ENCODE results near the gene ALKBH2.
A peak's percentile ranks its signal among the peaks of the same experiment; 100 is the strongest.

ALKBH2 gene

DNA sequence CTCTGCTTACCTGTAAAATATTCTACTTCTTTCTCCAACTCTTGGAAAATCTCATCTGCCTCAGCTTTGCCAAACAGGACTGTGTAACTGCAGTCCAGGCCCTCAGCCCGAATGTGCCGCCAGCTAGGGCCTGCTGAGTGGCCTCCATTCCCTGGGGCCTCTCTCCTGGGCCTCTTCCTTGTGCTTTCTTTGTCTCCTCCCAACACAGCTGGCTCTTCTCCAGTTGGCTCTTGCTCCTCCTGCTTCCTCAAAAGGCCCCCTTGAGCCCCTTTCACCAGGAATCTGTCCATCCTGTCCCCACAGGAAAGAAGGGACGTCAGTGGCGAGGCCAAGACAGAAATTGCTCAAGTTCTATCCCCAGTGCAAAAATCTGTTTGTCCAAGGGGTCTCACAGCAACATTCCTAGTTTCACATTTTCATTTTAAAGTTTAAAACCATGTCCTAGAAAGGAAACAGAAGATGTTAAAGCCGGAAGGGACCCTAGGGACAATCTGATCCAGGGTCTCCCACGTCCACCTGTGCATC, 713 bp downstream of the ALKBH2 start:
- Histone ChIP-seq H3K27me3 (ENCODE audit: control insufficient read depth in 1 of 2, insufficient read depth in 2 of 2, low read length in 2 of 2) (no peaks in the 10 kb centered on the region), H3K9me3 (ENCODE audit: low read length) (no peaks in the 10 kb centered on the region), H3K27ac (ENCODE audit: low read depth, low read length) (peak overlapping the region; percentile 69), H3K9ac (ENCODE audit: low read length) (peak overlapping the region; percentile 45), H3K4me3 (ENCODE audit: low read depth in 1 of 2, low read length in 2 of 2) (peak overlapping the region; percentile 47 to 85), H3K4me1 (ENCODE audit: insufficient read depth, low read length) (peaks cover 22% of the 10 kb centered on the region), H3K36me3 (ENCODE audit: insufficient read depth, low read length) (peaks cover 18% of the 10 kb centered on the region)

DNA sequence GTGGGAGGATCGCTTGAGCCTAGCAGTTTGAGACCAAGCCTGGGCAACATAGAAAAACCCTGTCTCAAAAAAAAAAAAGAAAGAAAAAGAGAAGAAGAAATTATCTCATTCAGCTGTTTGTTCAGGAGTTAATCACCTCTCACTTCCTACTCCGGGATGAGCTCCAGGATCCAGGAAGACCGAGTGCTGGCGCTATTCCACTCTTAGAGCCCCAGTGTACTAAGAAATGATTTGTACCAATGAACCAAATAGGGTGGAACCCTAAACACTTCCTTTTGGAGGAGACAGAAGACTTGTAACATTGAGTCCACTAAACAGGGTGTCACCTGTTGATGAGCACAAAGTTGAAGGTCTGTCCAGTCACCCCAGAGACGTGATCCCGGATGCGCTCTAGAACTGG, 3.6 kb downstream of the ALKBH2 start:
- H3K9me3 ChIP-seq (ENCODE audit: low read length), result no peaks in the 10 kb centered on the region
- no peak overlapping the region for H3K9ac ChIP-seq (ENCODE audit: low read length)
- H3K4me1 ChIP-seq (ENCODE audit: insufficient read depth, low read length), result peaks cover 16% of the 10 kb centered on the region
- no peak overlapping the region for H3K4me3 ChIP-seq (ENCODE audit: low read depth in 1 of 2, low read length in 2 of 2)
- H3K27me3 ChIP-seq (ENCODE audit: control insufficient read depth in 1 of 2, insufficient read depth in 2 of 2, low read length in 2 of 2), result no peaks in the 10 kb centered on the region
- H3K36me3 ChIP-seq (ENCODE audit: insufficient read depth, low read length), result peaks cover 40% of the 10 kb centered on the region
- H3K27ac ChIP-seq (ENCODE audit: low read depth, low read length), result no peak overlapping the region

DNA sequence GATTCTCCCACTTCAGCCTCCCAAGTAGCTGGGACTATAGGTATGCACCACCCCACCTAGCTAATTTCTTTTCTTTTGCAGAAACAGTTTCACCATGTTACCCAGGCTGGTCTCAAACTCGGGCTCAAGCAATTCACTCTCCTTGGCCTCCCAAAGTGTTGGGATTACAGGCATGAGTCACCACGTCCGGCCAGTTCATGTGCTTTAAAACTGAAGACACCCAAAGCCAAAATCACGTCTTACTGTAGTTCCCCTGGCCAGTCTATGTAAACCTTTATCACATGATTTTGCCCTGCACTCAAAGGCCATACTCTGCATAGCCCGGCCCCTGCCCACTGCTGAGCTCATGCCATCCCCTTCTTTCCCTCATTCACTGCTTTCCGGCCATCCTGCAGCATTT, 4.5 kb downstream of the ALKBH2 start:
- Histone ChIP-seq H3K4me1 (ENCODE audit: insufficient read depth, low read length) (peaks cover 16% of the 10 kb centered on the region), H3K27ac (ENCODE audit: low read depth, low read length) (no peak overlapping the region), H3K27me3 (ENCODE audit: control insufficient read depth in 1 of 2, insufficient read depth in 2 of 2, low read length in 2 of 2) (no peaks in the 10 kb centered on the region), H3K4me3 (ENCODE audit: low read depth in 1 of 2, low read length in 2 of 2) (no peak overlapping the region), H3K36me3 (ENCODE audit: insufficient read depth, low read length) (peaks cover 49% of the 10 kb centered on the region), H3K9me3 (ENCODE audit: low read length) (no peaks in the 10 kb centered on the region), H3K9ac (ENCODE audit: low read length) (no peak overlapping the region)

DNA sequence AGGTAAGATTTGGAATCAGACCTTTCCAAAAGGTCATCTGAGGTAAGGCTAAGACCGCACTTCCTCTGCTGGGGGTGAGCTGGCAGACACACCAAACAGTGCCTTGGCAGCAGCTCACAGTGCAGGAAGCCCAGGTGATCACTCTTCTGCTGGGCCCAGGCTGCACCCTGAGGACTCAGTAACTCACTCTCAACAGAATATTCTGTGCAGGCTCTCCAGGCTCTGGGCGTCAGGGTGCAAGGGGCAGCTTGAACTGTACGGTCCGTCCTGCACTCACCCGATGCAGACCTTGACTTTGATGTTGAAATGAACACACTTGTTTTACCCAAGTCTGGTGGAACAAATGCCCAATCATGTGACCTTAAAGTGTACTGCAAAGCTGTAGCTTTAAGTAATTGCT, 6.0 kb downstream of the ALKBH2 start:
- peaks cover 65% of the 10 kb centered on the region for H3K36me3 ChIP-seq (ENCODE audit: insufficient read depth, low read length)
- H3K27me3 ChIP-seq (ENCODE audit: control insufficient read depth in 1 of 2, insufficient read depth in 2 of 2, low read length in 2 of 2), result no peaks in the 10 kb centered on the region
- peaks cover 8% of the 10 kb centered on the region for H3K4me1 ChIP-seq (ENCODE audit: insufficient read depth, low read length)

DNA sequence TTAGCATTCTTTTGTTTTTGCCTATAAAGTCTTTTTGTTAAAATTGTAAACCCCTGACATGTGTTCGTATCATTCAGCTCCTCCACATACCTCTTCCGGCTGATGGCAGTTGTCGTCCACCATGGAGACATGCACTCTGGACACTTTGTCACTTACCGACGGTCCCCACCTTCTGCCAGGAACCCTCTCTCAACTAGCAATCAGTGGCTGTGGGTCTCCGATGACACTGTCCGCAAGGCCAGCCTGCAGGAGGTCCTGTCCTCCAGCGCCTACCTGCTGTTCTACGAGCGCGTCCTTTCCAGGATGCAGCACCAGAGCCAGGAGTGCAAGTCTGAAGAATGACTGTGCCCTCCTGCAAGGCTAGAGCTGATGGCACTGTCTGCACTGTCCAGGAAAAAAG, 7.7 kb downstream of the ALKBH2 start:
- Histone ChIP-seq H3K27me3 (ENCODE audit: control insufficient read depth in 1 of 2, insufficient read depth in 2 of 2, low read length in 2 of 2) (no peaks in the 10 kb centered on the region), H3K27ac (ENCODE audit: low read depth, low read length) (no peak overlapping the region), H3K9me3 (ENCODE audit: low read length) (no peaks in the 10 kb centered on the region), H3K4me3 (ENCODE audit: low read depth in 1 of 2, low read length in 2 of 2) (no peak overlapping the region), H3K4me1 (ENCODE audit: insufficient read depth, low read length) (no peaks in the 10 kb centered on the region), H3K9ac (ENCODE audit: low read length) (no peak overlapping the region), H3K36me3 (ENCODE audit: insufficient read depth, low read length) (peaks cover 77% of the 10 kb centered on the region)

More for the DNA sequence above, 6.0 kb downstream of the ALKBH2 start:
- H3K9ac ChIP-seq (ENCODE audit: low read length), result no peak overlapping the region
- H3K27ac ChIP-seq (ENCODE audit: low read depth, low read length), result no peak overlapping the region
- H3K4me3 ChIP-seq (ENCODE audit: low read depth in 1 of 2, low read length in 2 of 2), result no peak overlapping the region
- no peaks in the 10 kb centered on the region for H3K9me3 ChIP-seq (ENCODE audit: low read length)

DNA sequence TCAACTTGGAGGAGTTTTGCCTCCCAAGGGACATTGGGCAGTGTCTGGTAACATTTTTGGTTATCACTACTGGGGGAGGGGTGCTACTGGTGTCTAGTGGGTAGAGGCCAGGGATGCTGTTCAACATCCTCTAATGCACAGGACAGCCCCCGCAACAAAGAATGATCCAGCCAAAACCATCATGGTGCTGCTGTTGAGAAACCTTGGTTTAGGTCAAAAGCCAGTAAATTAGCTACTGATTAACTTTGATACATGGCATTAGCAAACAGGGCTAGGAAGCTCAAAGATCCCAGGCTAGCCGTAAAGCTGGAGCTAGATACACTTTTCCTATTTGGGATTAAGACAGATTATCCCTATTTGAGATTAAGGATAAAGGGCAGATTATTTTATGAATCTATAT, 8.8 kb downstream of the ALKBH2 start:
- Histone ChIP-seq H3K27ac (ENCODE audit: low read depth, low read length) (no peak overlapping the region), H3K4me1 (ENCODE audit: insufficient read depth, low read length) (no peaks in the 10 kb centered on the region), H3K4me3 (ENCODE audit: low read depth in 1 of 2, low read length in 2 of 2) (no peak overlapping the region), H3K27me3 (ENCODE audit: control insufficient read depth in 1 of 2, insufficient read depth in 2 of 2, low read length in 2 of 2) (no peaks in the 10 kb centered on the region), H3K36me3 (ENCODE audit: insufficient read depth, low read length) (peaks cover 71% of the 10 kb centered on the region), H3K9ac (ENCODE audit: low read length) (no peak overlapping the region), H3K9me3 (ENCODE audit: low read length) (no peaks in the 10 kb centered on the region)

DNA sequence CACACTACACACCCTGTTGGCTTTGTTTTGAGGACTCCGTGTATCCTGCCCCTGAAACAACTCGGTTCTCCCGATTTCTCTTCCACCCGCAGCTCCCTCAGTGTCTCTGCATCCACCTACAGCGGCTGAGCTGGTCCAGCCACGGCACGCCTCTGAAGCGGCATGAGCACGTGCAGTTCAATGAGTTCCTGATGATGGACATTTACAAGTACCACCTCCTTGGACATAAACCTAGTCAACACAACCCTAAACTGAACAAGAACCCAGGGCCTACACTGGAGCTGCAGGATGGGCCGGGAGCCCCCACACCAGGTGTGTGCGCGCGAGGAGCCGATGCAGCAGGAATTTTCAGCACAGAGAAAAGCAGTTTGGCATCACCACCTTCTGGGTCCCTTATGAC, 10.5 kb downstream of the ALKBH2 start:
- no peak overlapping the region for H3K4me3 ChIP-seq (ENCODE audit: low read depth in 1 of 2, low read length in 2 of 2)
- H3K36me3 ChIP-seq (ENCODE audit: insufficient read depth, low read length), result peaks cover 59% of the 10 kb centered on the region
- H3K9me3 ChIP-seq (ENCODE audit: low read length), result no peaks in the 10 kb centered on the region
- no peak overlapping the region for H3K27ac ChIP-seq (ENCODE audit: low read depth, low read length)
- H3K9ac ChIP-seq (ENCODE audit: low read length), result no peak overlapping the region
- H3K4me1 ChIP-seq (ENCODE audit: insufficient read depth, low read length), result no peaks in the 10 kb centered on the region
- H3K27me3 ChIP-seq (ENCODE audit: control insufficient read depth in 1 of 2, insufficient read depth in 2 of 2, low read length in 2 of 2), result no peaks in the 10 kb centered on the region

DNA sequence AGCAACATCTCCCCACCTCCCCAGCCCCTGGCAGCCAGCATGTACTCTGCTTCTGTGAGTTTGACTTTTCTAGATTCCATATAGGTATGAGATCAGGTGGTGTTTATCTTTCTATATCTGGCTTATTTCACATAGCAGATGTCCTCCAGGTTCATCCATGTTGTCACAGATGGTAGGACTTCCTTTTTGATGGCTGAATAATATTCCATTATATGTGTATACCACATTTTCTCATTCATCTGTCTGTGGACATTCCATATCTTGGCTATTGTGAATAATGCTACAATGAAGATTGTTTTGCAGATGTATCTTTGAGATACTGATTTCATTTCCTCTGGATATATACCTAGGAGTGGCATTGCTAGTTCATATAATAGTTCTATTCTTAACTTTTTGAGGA, 18.4 kb downstream of the ALKBH2 start:
- Histone ChIP-seq H3K36me3 (ENCODE audit: insufficient read depth, low read length) (peaks cover 35% of the 10 kb centered on the region), H3K27me3 (ENCODE audit: control insufficient read depth in 1 of 2, insufficient read depth in 2 of 2, low read length in 2 of 2) (no peaks in the 10 kb centered on the region), H3K27ac (ENCODE audit: low read depth, low read length) (no peak overlapping the region), H3K9ac (ENCODE audit: low read length) (no peak overlapping the region), H3K9me3 (ENCODE audit: low read length) (no peaks in the 10 kb centered on the region), H3K4me3 (ENCODE audit: low read depth in 1 of 2, low read length in 2 of 2) (no peak overlapping the region), H3K4me1 (ENCODE audit: insufficient read depth, low read length) (no peaks in the 10 kb centered on the region)

DNA sequence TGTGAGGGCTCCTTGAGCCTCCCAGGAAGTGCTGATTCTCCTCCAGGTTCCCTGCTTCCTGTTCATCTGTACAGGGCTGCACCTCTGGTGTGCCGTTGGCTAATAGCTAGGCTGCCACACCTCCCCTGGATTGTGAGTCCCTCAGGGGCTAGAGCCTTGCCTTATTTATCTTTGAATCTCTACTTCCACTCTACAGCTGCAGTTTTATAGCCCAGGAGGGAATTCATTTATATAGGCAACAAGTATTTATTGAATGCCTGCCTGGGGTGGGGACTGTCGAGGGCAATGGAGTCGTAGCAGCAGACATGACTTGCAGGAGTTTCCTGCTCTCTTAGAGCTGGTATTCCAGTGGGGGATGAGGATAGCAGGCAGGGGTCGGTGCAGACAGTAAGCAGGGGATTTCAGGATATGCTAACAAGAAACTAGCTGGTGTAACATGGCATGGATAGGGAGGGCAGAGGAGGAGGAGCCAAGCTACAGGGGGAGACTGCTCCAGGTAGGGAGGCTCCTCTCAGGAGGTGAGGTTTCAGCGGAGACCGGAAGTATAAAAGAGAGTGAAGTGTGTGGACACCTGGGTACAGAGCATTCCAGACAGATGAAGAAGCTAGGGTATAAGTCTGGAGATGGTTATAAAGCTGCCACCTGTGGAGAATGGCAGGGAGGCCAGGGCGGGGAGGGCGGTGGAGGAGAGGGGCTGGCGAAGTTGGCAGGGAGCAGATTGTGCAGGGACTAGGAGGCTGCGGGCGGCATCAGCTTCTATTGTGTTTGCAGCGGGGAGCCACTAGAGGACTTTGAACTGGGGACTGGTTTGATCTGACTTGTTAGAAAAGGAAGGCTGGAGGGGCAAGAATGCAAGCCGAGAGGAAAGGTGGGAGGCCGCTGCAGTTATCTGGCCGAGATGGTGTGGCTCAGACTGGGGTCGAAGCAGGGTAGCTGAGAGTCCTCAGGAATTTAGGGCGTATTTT, 23.7 kb downstream of the ALKBH2 start:
- Histone ChIP-seq H3K4me3 (ENCODE audit: low read depth in 1 of 2, low read length in 2 of 2) (no peak overlapping the region), H3K27me3 (ENCODE audit: control insufficient read depth in 1 of 2, insufficient read depth in 2 of 2, low read length in 2 of 2) (no peaks in the 10 kb centered on the region), H3K9me3 (ENCODE audit: low read length) (no peaks in the 10 kb centered on the region), H3K4me1 (ENCODE audit: insufficient read depth, low read length) (no peaks in the 10 kb centered on the region), H3K9ac (ENCODE audit: low read length) (no peak overlapping the region), H3K36me3 (ENCODE audit: insufficient read depth, low read length) (peaks cover 52% of the 10 kb centered on the region), H3K27ac (ENCODE audit: low read depth, low read length) (no peak overlapping the region)

DNA sequence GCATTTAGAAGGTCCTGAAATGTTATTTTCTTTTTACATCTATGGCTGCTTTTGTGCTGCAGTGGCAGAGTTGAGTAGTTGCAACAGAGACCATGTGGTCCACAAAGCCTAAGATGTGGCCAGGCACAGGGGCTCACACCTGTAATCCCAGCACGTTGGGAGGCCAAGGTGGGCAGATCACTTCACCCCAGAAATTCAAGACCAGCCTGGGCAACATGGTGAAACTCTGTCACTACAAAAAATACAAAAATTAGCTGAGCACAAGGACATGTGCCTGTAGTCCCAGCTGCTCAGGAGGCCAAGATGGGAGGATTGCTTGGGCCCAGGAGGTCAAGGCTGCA, 27.4 kb downstream of the ALKBH2 start:
- no peaks in the 10 kb centered on the region for H3K9me3 ChIP-seq (ENCODE audit: low read length)
- no peak overlapping the region for H3K4me3 ChIP-seq (ENCODE audit: low read depth in 1 of 2, low read length in 2 of 2)
- no peaks in the 10 kb centered on the region for H3K4me1 ChIP-seq (ENCODE audit: insufficient read depth, low read length)
- no peaks in the 10 kb centered on the region for H3K27me3 ChIP-seq (ENCODE audit: control insufficient read depth in 1 of 2, insufficient read depth in 2 of 2, low read length in 2 of 2)
- no peak overlapping the region for H3K27ac ChIP-seq (ENCODE audit: low read depth, low read length)
- no peak overlapping the region for H3K9ac ChIP-seq (ENCODE audit: low read length)
- H3K36me3 ChIP-seq (ENCODE audit: insufficient read depth, low read length), result peaks cover 30% of the 10 kb centered on the region

DNA sequence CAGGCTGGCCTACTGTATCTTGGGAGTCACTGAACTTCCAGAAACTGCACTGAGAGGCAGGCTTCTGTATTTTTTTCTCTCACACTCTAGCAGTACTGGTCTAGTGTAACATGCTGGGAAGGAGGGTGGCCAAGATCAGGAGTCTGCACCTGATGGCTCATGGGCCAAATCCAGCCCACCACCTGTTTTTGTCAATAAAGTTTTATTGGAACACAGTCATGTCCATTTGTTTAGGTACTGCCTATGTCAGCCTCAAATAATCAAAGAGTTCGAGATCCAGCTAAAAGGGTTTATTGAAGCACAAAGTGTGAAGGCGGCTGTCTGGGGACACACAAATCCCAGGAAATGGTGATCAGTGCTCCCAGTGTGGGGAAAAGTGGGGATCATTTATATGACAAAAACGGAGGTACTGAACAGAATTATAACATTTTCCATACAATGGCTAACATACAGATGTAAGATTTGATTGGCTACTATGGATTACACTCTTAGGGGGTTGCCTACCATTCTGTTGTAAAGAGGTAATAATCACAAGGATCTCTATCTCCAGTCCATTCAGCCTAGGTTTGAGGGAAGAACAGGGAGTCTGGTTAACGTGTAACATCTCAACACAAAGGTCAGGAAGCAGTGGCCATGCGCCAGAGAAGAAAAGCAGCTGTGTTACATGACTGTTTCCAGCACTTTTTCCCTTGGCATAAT, 28.0 kb downstream of the ALKBH2 start:
- H3K36me3 ChIP-seq (ENCODE audit: insufficient read depth, low read length), result peaks cover 29% of the 10 kb centered on the region
- no peaks in the 10 kb centered on the region for H3K9me3 ChIP-seq (ENCODE audit: low read length)
- H3K4me1 ChIP-seq (ENCODE audit: insufficient read depth, low read length), result no peaks in the 10 kb centered on the region
- no peak overlapping the region for H3K27ac ChIP-seq (ENCODE audit: low read depth, low read length)
- no peaks in the 10 kb centered on the region for H3K27me3 ChIP-seq (ENCODE audit: control insufficient read depth in 1 of 2, insufficient read depth in 2 of 2, low read length in 2 of 2)
- no peak overlapping the region for H3K9ac ChIP-seq (ENCODE audit: low read length)
- no peak overlapping the region for H3K4me3 ChIP-seq (ENCODE audit: low read depth in 1 of 2, low read length in 2 of 2)
